Measurements from ENCODE around the gene GLIS1. TPM values are rescaled to one million over a fixed set of nuclear protein-coding genes. Genes with fewer than 3 reads are reported as not detected.

Gene GLIS1
- polyA plus RNA-seq, 3 donors: not detected

GRCh38 chr1:53661496-53661895 lies 77.5 kb downstream of the GLIS1 start:
- no peaks in the 10 kb centered on the region for H3K9me3 ChIP-seq (replicated peaks in 1 of 2; ENCODE audit: control insufficient read depth in 1 of 2, insufficient read depth in 1 of 2, low read length in 2 of 2)
- H3K4me3 Mint-ChIP-seq: no peak overlapping the region
- WGBS (ENCODE audit: insufficient coverage): 92% methylated on average over 6 of the region's 8 CpGs
- H3K27me3 Mint-ChIP-seq (ENCODE audit: low read depth in 3 of 3): peaks cover 3 to 8% (median 5%) of the 10 kb centered on the region in 3 donors
- no peaks in the 10 kb centered on the region for H3K79me2 ChIP-seq (ENCODE audit: insufficient read depth, low read length)
- H4K20me1 ChIP-seq (ENCODE audit: insufficient read depth, low read length): no peaks in the 10 kb centered on the region
- TF ChIP-seq CTCF (IDR thresholded peaks at IDR 0.05): no peak
- no peak overlapping the region for H3K27ac ChIP-seq (ENCODE audit: low read depth in 1 of 2, low read length in 2 of 2)
- H3K4me3 ChIP-seq (replicated peaks in 1 of 3; ENCODE audit: low read depth in 2 of 3, low read length in 3 of 3): no peak overlapping the region
- H3K36me3 ChIP-seq (replicated peaks in 1 of 2; ENCODE audit: control insufficient read depth in 1 of 2, insufficient read depth in 2 of 2, low read length in 2 of 2): no peaks in the 10 kb centered on the region
- DNase-seq: no peak
- no peak overlapping the region for H2AFZ ChIP-seq (ENCODE audit: insufficient read depth, low read depth, low read length, poor library complexity, severe bottlenecking)
- no peak overlapping the region for H3K4me2 ChIP-seq (replicated peaks; ENCODE audit: extremely low read depth, low read length, poor library complexity, severe bottlenecking)
- H3K27me3 ChIP-seq (ENCODE audit: control insufficient read depth in 2 of 2, insufficient read depth in 2 of 2, low read length in 2 of 2): no peaks in the 10 kb centered on the region
- no peaks in the 10 kb centered on the region for H3K36me3 Mint-ChIP-seq
- no peaks in the 10 kb centered on the region for H3K4me1 Mint-ChIP-seq
- no peaks in the 10 kb centered on the region for H3K4me1 ChIP-seq (ENCODE audit: control insufficient read depth in 1 of 2, insufficient read depth in 2 of 2, low read length in 2 of 2)
- no peak overlapping the region for H3K27ac Mint-ChIP-seq
- no peaks in the 10 kb centered on the region for H3K9me3 Mint-ChIP-seq
- no peak overlapping the region for H3K9ac ChIP-seq (ENCODE audit: insufficient read depth, low read length, poor library complexity, severe bottlenecking)
- intact Hi-C loops (cut with micrococcal nuclease): no loop called here

- no peak overlapping the region for H3K4me2 ChIP-seq (replicated peaks; ENCODE audit: extremely low read depth, low read length, poor library complexity, severe bottlenecking)
- H3K4me1 ChIP-seq (ENCODE audit: control insufficient read depth in 1 of 2, insufficient read depth in 2 of 2, low read length in 2 of 2): no peaks in the 10 kb centered on the region
- H3K9ac ChIP-seq (ENCODE audit: insufficient read depth, low read length, poor library complexity, severe bottlenecking): no peak overlapping the region
- H3K4me3 ChIP-seq (replicated peaks in 1 of 3; ENCODE audit: low read depth in 2 of 3, low read length in 3 of 3): no peak overlapping the region
- peaks cover 3 to 9% (median 8%) of the 10 kb centered on the region in 3 donors for H3K27me3 Mint-ChIP-seq (ENCODE audit: low read depth in 3 of 3)
- WGBS (ENCODE audit: insufficient coverage): 93% methylated on average over 3 of the region's 3 CpGs
- H3K27ac ChIP-seq (ENCODE audit: low read depth in 1 of 2, low read length in 2 of 2): no peak overlapping the region
- no peak for TF ChIP-seq CTCF (IDR thresholded peaks at IDR 0.05)
- H3K9me3 ChIP-seq (replicated peaks in 1 of 2; ENCODE audit: control insufficient read depth in 1 of 2, insufficient read depth in 1 of 2, low read length in 2 of 2): no peaks in the 10 kb centered on the region
- intact Hi-C loops (cut with micrococcal nuclease): no loop called here
- H3K4me1 Mint-ChIP-seq: no peaks in the 10 kb centered on the region
- H4K20me1 ChIP-seq (ENCODE audit: insufficient read depth, low read length): no peaks in the 10 kb centered on the region
- H2AFZ ChIP-seq (ENCODE audit: insufficient read depth, low read depth, low read length, poor library complexity, severe bottlenecking): no peak overlapping the region
- no peaks in the 10 kb centered on the region for H3K79me2 ChIP-seq (ENCODE audit: insufficient read depth, low read length)
- no peaks in the 10 kb centered on the region for H3K9me3 Mint-ChIP-seq
- no peak overlapping the region for H3K4me3 Mint-ChIP-seq
- no peaks in the 10 kb centered on the region for H3K36me3 Mint-ChIP-seq
- H3K27ac Mint-ChIP-seq: no peak overlapping the region
- no peak for DNase-seq
- H3K36me3 ChIP-seq (replicated peaks in 1 of 2; ENCODE audit: control insufficient read depth in 1 of 2, insufficient read depth in 2 of 2, low read length in 2 of 2): no peaks in the 10 kb centered on the region
- no peaks in the 10 kb centered on the region for H3K27me3 ChIP-seq (ENCODE audit: control insufficient read depth in 2 of 2, insufficient read depth in 2 of 2, low read length in 2 of 2)
These were observed 78.3 kb downstream of the GLIS1 start for GRCh38 chr1:53660666-53661065.
